Psoas muscle (tissue), 8 donors: ENCODE data around the gene TNPO2. TPM values are rescaled to one million over a fixed set of nuclear protein-coding genes. Genes with fewer than 3 reads are reported as not detected.

Experiments used
- ATAC-seq, 4 donors: fragments of 200-7000 bp; cut with Tn5 transposase; one replicate each; pipeline ENCODE4 v1.9.1; 2020; ENCODE audit warnings: moderate library complexity in 3 of 4, mild to moderate bottlenecking in 2 of 4
- DNase-seq, 2 donors: peaks; one replicate each; pipeline ENCODE4 v3.0.0-alpha.2; 2020
- H3K27ac ChIP-seq: fragments of 200-600 bp; one replicate; pipeline ENCODE4 v1.8.0; 2022
- H3K27me3 ChIP-seq, 3 donors: fragments of 200-600 bp in 1 of 3; one replicate each; pipeline versions ENCODE4 v1.6.1 to v1.8.0; 2013 to 2022; ENCODE audit warnings: low read length in 2 of 3, mild to moderate bottlenecking in 2 of 3, moderate library complexity in 1 of 3; ENCODE audit not compliant: insufficient read depth in 3 of 3
- H3K36me3 ChIP-seq, 2 donors: fragments of 200-600 bp in 1 of 2; one replicate each; pipeline versions ENCODE4 v1.6.1 to v1.8.0; 2013 to 2022; ENCODE audit warnings: low read depth in 1 of 2, mild to moderate bottlenecking in 1 of 2, moderate library complexity in 1 of 2; ENCODE audit not compliant: insufficient read depth in 1 of 2
- H3K4me1 ChIP-seq: fragments of 200-600 bp; one replicate; pipeline ENCODE4 v1.8.0; 2022
- H3K4me3 ChIP-seq: fragments of 200-600 bp; one replicate; pipeline ENCODE4 v1.8.0; 2022; ENCODE audit warnings: mild to moderate bottlenecking
- H3K9me3 ChIP-seq: fragments of 200-600 bp; one replicate; pipeline ENCODE4 v1.8.0; 2022
- CTCF ChIP-seq: fragments of 200-600 bp; IDR thresholded peaks from one replicate; pipeline ENCODE4 v1.8.0; 2022; ENCODE audit warnings: antibody characterized with exemption
- WGBS, 3 donors: extraction: QIAGEN DNeasy Blood & Tissue Kit; methylation state at CpG; one replicate each; pipeline versions ENCODE4 v1.1.6 to v1.1.7; 2013; 5-methylcytosine and 5-hydroxymethylcytosine counted together
- intact Hi-C, 2 donors: fragments of 100-400 bp; cut with DNase I; formaldehyde crosslinking; loops; one replicate each; pipeline versions ENCODE4 v1.11.0 to v1.14.2; 2022
- polyA plus RNA-seq, 3 donors: library from polyadenylated mRNA; stranded (reverse); fragments of 200-250 nt; gene quantifications; one replicate each; pipeline ENCODE4 v1.2.3, GENCODE V29; 2013
- total RNA-seq, 4 donors: library from RNA; stranded (reverse); fragmentation: NEBNext Ultra II Directional in 2 of 4; extraction: Animal tissue kit (Norgen Biotek cat#: 25700) in 2 of 4; gene quantifications; one replicate each; pipeline versions ENCODE4 v1.2.1 to v1.2.4, GENCODE V29; 2021 to 2023
- donor health status: healthy with polysubstance abuse.
- donor health status: DM: no; HTN: no; CAD: no; lungs with moderate emphysema.
- donor health status: Bipolar disorder and iron deficiency.
- donor health status: healthy.
- donor health status: DM: yes; HTN: yes; CAD: no.
- donor health status: DM: no; HTN: no; CAD: no.
- donor health status: DM: no; HTN: no; CAD: no.
- donor health status: DM: yes; HTN: yes; CAD: no.

The TNPO2 gene
- total and polyA plus RNA-seq, 7 donors: 17.4 to 48.1 (median 31.2) TPM

- H3K27me3 ChIP-seq: peaks cover 0 to 30% (median 17%) of the 10 kb centered on the region in 3 donors
- H3K4me3 ChIP-seq: no peak overlapping the region
- H3K27ac ChIP-seq: no peak overlapping the region
- H3K9me3 ChIP-seq: no peaks in the 10 kb centered on the region
- TF ChIP-seq CTCF: no peak
- intact Hi-C loops: no loop called here
- DNase-seq: no peak
- peaks cover 14 to 32% of the 10 kb centered on the region in 2 donors for H3K36me3 ChIP-seq
- 12 to 17% (median 14%) methylated on average over 24 of the region's 24 CpGs for WGBS, 3 donors
- no peaks in the 10 kb centered on the region for H3K4me1 ChIP-seq
- peak in 3 of 4 donors; percentile 31 to 57 (median 46) for ATAC-seq
Observed at GRCh38 chr19:12749938-12750521, 26.3 kb upstream of the TNPO2 start.

- H3K4me1 ChIP-seq: no peaks in the 10 kb centered on the region
- peaks cover 0 to 26% (median 13%) of the 10 kb centered on the region in 3 donors for H3K27me3 ChIP-seq
- H3K9me3 ChIP-seq: no peaks in the 10 kb centered on the region
- H3K27ac ChIP-seq: no peak overlapping the region
- no peak overlapping the region for H3K4me3 ChIP-seq
- H3K36me3 ChIP-seq: peaks cover 17 to 43% of the 10 kb centered on the region in 2 donors
- ATAC-seq (no peak), DNase-seq (no peak)
- intact Hi-C loops: no loop called here
- TF ChIP-seq CTCF: no peak
- WGBS, 3 donors: 74 to 79% (median 77%) methylated on average over 5 to 6 of the region's 6 CpGs
Observed at GRCh38 chr19:12748489-12748888, 24.8 kb upstream of the TNPO2 start.

GRCh38 chr19:12745166-12745897 lies 21.6 kb upstream of the TNPO2 start:
- no peak overlapping the region for H3K27ac ChIP-seq
- no peaks in the 10 kb centered on the region for H3K9me3 ChIP-seq
- intact Hi-C loops: no loop called here
- ATAC-seq (no peak), DNase-seq (no peak)
- H3K36me3 ChIP-seq: peaks cover 17 to 69% of the 10 kb centered on the region in 2 donors
- H3K4me1 ChIP-seq: no peaks in the 10 kb centered on the region
- WGBS, 3 donors: 80 to 85% (median 83%) methylated on average over 19 to 22 of the region's 22 CpGs
- TF ChIP-seq CTCF: no peak
- H3K4me3 ChIP-seq: no peak overlapping the region
- H3K27me3 ChIP-seq: peaks cover 0 to 9% (median 2%) of the 10 kb centered on the region in 3 donors

- Histone ChIP-seq H3K9me3 (no peaks in the 10 kb centered on the region), H3K27ac (peak overlapping the region; percentile 91), H3K4me1 (peaks cover 32% of the 10 kb centered on the region), H3K4me3 (peak overlapping the region; percentile 81), H3K27me3 (no peaks in the 10 kb centered on the region), H3K36me3 (peaks cover 0 to 41% of the 10 kb centered on the region in 2 donors)
- DNase-seq (no peak), ATAC-seq (no peak)
- TF ChIP-seq CTCF: no peak
- intact Hi-C loops: no loop called here
- WGBS, 3 donors: 10 to 14% (median 11%) methylated on average over 13 of the region's 13 CpGs
Observed at GRCh38 chr19:12737835-12738351, 14.2 kb upstream of the TNPO2 start.
